Measurements from ENCODE around the gene SYNDIG1. TPM values are rescaled to one million over a fixed set of nuclear protein-coding genes. Genes with fewer than 3 reads are reported as not detected.

Gene SYNDIG1
- total RNA-seq, 1 donor from 2014 or later: 0.49 TPM

DNA sequence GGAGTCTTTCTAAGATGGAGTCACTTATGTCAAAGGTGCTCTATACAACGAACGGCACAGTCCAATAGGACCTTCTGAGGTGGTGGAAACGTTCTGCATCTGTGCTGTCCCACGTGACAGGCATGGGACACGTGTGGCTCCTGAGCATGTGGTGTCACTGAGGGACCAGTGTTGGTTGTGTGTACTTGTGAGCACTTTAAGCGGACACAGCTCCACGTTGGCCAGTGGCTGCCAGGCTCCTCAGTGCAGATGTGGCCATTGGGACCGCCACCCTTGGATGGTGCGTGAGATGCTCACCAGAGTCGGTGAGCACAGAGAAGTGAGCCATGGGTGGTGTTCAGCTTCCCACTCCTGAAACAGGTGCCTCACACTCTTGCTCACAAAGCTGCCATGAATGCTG is 110.0 kb downstream of the SYNDIG1 start:
- no peak for TF ChIP-seq CTCF (conservative IDR thresholded peaks at IDR 0.05)
- Mint-ChIP-seq H3K27ac (ENCODE audit: unreplicated experiment) (no peak overlapping the region), H3K4me3 (no peak overlapping the region), H3K4me1 (no peaks in the 10 kb centered on the region), H3K27me3 (ENCODE audit: low read depth) (no peaks in the 10 kb centered on the region), H3K9me3 (no peaks in the 10 kb centered on the region), H3K36me3 (ENCODE audit: low read depth) (no peaks in the 10 kb centered on the region)
- DNase-seq (ENCODE audit: low read depth, low spot score): no peak

- Mint-ChIP-seq H3K9me3 (no peaks in the 10 kb centered on the region), H3K4me3 (no peak overlapping the region), H3K27me3 (ENCODE audit: low read depth) (no peaks in the 10 kb centered on the region), H3K36me3 (ENCODE audit: low read depth) (no peaks in the 10 kb centered on the region), H3K4me1 (no peaks in the 10 kb centered on the region), H3K27ac (ENCODE audit: unreplicated experiment) (no peak overlapping the region)
- TF ChIP-seq CTCF (conservative IDR thresholded peaks at IDR 0.05): no peak
- no peak for DNase-seq (ENCODE audit: low read depth, low spot score)
Observed at GRCh38 chr20:24580006-24580405, 110.6 kb downstream of the SYNDIG1 start.

DNA sequence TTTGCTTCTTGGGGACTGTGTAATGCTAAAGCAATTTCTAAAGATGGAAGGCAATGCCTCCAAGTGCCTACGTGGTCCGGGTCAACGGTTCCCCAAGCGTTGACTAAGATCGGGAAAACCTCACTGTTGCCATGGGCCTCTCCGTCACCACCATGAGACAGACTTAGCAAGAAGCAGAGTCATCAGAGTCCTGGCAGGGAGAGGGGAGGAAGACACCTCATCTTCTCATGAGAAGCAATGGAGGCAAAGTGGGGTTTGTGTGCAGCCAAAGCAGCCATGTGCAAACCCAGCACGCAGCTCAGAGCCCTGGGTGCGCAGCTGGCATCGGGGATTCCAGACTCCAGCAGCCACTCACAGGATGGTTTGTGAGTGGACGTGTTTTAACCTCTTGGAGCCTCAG is 111.4 kb downstream of the SYNDIG1 start:
- Mint-ChIP-seq H3K9me3 (no peaks in the 10 kb centered on the region), H3K4me1 (no peaks in the 10 kb centered on the region), H3K4me3 (no peak overlapping the region), H3K36me3 (ENCODE audit: low read depth) (no peaks in the 10 kb centered on the region), H3K27ac (ENCODE audit: unreplicated experiment) (no peak overlapping the region), H3K27me3 (ENCODE audit: low read depth) (no peaks in the 10 kb centered on the region)
- DNase-seq (ENCODE audit: low read depth, low spot score): no peak
- TF ChIP-seq CTCF (conservative IDR thresholded peaks at IDR 0.05): no peak

DNA sequence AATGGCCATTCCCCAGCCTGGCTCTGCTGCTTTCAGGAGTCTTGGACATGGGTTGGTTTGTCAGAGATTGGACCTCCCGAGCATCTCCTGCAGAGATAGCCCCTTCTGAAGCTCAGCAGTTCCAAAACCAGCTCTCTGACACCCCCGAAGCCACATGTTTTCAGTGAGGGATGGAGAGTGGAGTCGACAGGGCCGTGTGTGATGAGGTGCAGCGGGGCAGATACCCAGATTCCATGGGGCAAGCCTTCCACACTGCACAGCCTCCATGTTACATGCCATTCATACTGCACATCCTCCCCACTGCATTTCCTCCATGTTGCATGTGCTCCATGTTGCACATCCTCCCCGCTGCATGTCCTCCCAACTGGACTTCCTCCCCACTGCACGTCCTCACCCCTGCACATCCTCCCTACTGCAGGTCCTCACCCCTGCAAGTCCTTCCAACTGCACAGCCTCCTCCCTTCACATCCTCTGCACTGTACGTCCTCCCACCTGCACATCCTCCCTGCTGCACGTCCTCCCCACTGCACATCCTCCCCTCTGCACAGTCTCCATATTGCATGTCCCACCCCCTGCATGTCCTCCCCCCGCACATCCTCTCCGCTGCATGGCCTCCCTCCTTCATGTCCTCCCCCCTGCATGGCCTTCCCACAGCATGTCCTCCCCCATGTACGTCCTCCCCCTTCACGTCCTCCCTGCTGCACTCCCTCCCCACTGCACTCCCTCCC is 112.2 kb downstream of the SYNDIG1 start:
- Mint-ChIP-seq H3K4me3 (no peak overlapping the region), H3K9me3 (no peaks in the 10 kb centered on the region), H3K4me1 (no peaks in the 10 kb centered on the region), H3K36me3 (ENCODE audit: low read depth) (no peaks in the 10 kb centered on the region), H3K27me3 (ENCODE audit: low read depth) (no peaks in the 10 kb centered on the region), H3K27ac (ENCODE audit: unreplicated experiment) (no peak overlapping the region)
- no peak for DNase-seq (ENCODE audit: low read depth, low spot score)
- no peak for TF ChIP-seq CTCF (conservative IDR thresholded peaks at IDR 0.05)

DNA sequence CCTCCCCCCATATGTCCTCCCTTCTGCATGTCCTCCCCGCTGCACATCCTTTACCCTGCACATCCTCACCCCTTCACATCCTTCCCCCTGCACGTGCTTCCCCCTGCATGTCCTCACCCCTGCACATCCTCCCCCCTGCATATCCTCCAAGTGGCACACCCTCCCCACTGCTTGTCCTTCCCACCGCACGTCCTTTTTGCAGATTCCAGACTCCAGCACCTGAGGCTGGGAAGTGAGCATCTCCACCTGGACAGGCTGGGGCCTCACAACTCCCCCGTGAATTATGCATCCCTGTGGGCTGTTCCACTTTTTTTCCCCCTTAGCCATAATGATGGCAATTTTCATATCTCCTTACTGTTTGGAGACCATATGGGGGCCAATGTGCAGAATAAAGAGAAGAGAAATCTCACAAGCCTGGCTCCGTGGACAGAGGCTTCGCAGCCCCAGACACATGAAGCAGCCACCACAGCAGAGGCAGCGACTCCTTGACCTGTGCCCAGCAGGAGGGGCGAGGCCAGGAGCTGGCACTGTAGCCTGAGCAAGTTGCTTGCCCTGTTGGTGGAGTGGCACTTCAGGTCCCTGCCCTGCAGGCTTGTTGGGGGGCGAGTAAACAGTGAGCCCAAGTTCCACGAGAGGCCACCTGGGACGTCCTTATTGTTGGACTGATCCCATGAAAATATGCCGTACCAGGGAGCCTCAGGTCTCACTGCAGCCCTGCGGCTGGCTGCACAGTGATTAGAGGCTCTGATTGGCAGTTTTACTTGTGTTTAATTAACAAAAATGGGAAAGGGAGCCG is 113.1 kb downstream of the SYNDIG1 start:
- TF ChIP-seq CTCF (conservative IDR thresholded peaks at IDR 0.05): no peak
- Mint-ChIP-seq H3K27ac (ENCODE audit: unreplicated experiment) (no peak overlapping the region), H3K27me3 (ENCODE audit: low read depth) (no peaks in the 10 kb centered on the region), H3K4me3 (no peak overlapping the region), H3K36me3 (ENCODE audit: low read depth) (no peaks in the 10 kb centered on the region), H3K4me1 (no peaks in the 10 kb centered on the region), H3K9me3 (no peaks in the 10 kb centered on the region)
- no peak for DNase-seq (ENCODE audit: low read depth, low spot score)
